NCI-H748 treated with DMSO at 0.1 percent for 48 hours (cell line): Measurements from ENCODE around the gene MLLT3.
"Not testable (repeated sequence)": the region's sequence is repeated elsewhere in the genome, so short reads cannot be mapped to it uniquely, and the experiment has no call there.

Experiments used
- DNase-seq: peaks from one replicate; lab custom pipeline; 2025; lab: John Stamatoyannopoulos, UW

The MLLT3 gene

DNA sequence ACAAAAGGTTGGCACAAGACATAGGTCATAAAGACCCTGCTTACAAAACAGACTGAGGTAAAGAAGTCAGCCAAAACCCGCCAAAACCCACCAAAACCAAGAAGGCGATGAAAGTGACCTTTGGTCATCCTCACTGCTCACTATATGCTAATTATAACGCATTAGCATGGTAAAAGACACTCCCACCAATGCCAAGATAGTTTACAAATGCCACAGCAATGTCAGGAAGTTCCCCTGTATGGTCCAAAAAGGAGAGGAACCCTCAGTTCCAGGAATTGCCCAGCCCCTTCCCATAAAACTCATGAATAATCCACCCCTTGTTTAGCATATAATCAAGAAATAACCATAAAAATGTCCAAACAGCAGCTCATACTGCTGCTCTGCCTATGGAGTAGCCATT lies 27.7 kb downstream of the MLLT3 start:
- no peak for DNase-seq

DNA sequence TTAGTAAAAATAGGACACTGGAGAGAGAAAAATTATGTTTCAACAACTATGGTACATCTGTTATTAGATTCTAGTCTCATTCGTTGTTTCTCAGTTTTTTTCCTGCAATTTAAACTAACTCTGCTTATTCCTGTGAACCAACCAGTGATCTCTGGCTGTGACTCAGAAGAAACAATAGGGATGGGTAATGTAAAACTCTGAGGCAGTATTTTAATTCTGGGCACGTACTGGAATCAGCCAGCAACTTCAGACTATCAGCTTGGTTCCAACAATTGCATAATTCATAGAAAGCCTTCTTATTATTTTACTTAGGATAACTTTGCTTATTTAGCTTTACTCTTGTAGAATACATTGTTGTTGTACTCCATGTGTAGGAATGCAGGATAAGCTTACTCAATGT lies 28.8 kb downstream of the MLLT3 start:
- no peak for DNase-seq

DNA sequence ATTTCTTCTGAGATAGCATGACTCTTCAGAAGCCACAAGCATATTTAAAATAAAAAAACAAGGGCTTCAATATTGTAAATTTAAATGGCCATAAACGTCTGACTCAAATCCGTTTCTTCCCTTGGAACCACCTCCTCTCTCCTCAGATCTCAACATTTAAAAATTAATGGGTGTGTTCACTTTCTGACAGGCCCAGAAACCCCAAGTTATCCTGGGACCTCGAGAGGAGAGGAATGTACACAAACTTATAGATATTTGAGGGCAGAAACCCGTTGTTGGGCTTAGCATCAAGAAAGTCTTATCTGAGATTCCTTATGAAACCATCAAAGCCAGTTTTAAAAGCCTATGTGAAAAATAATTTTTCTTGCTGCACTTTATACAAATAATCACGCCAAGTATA lies 29.2 kb downstream of the MLLT3 start:
- no peak for DNase-seq

DNA sequence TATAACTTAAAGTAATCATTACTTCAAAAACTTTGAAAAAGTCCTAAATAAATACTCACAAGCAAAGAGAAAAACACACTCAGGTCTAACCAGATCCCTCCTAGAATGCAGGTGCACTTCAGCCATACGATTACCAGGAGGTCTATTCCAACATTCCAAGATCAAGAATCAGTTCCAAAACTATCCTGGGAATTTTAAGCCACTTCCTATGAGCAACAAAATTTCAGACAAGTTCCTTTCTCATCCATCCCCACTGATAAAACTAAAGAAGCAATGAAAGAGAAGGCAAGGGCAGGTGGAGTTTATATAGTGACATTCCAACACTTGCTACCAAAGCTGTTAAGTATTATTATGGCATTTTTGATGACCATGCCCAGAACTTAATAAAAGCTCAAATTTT lies 29.6 kb downstream of the MLLT3 start:
- DNase-seq = no peak

DNA sequence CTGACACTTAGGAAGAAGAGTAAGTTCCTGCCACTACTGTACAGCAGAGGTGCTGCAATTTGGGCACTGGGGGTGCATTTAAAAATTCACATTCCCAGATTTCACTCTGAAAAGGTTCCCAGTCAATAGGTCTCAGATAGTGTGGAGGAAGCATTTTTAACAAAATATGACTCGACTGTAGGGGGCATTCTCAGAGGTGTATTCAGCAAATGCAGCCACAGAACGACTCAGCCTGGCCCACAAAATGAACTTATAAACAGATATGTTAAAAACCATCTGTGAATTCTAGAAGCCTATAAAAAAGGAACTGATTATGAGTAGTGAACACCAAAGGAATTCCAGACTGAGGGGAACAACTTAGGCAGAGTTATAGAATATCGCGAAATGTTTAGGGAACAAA lies 31.1 kb downstream of the MLLT3 start:
- DNase-seq = no peak

DNA sequence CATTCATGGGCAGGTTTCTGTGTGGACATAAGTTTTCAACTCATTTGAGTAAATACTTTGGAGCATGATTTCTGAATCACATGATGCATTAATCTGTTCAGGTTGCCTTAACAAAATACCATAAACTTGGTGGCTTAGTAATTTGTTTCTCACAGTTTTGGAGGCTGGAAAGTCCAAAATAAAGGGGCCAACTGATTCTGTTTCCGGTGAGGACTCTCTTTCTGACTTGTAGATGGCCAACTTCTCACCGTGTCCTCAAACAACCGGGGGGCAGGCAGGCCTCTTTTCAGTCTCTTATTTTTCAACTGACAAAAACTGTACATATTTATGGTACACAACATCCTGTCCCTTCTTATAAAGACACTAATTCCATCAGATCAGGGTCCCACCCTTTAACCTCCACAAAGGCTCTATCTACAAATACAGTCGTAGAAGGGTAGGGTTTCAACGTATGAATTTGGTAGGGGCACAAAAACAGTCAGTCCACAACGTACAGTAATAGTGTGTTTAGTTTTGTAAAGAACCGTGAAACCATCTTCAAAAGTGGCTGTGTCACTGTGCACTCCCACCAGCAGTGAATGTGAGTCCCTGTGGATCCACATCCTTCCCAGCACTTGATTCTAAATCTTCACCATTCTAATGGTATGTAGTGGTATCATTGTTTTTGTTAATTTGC lies 37.2 kb downstream of the MLLT3 start:
- no peak for DNase-seq

DNA sequence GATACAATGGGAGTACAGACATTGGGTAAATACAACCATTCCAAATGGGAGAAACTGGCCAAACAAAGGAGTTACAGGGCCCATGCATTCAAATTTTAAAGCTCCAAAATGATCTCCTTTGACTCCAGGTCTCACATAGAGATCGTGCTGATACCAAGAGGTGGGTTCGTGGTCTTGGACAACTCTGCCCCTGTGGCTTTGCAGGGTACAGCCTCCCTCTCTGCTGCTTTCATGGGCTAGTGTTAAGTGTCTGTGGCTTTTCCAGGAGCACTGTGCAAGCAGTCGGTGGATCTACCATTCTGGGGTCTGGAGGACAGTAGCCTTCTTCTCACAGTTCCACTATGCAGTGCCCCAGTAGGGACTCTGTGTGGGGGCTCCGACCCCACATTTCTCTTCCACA lies 39.2 kb downstream of the MLLT3 start:
- DNase-seq = not testable (repeated sequence)

DNA sequence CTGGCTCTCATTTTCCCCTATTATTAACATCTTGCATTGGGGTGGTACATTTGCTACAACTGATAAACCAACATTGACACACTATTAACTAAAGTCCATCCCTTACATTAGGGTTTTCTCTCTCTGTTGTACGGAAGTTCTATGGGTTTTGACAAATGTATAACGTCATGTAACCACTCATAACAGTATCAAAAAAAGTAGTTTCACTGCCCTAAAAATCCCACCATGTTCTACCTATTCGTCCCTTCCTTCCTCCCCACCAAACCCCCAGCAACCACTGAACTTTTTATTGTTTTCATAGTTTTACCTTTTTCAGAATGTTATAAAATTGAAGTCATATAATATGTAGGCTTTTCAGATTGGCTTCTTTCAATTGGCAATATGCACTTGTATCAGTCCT lies 40.1 kb downstream of the MLLT3 start:
- no peak for DNase-seq

DNA sequence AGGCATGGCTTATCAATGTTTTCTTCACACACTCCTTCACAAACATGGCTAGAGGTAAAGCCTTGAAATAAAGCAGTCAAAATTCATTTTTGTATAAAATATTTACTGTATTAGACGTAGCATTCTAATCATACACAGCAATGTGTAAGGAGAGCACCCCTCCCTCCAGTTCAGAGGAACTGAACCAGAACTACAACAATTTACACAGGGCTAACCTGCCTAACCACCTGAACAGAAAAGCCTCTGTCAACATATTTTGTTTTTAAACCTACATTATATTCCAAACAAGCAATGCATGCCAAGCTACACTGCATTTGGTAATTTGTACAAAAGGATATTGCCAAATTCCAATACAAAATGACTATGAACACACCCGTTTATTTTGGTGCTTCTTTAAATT lies 41.6 kb downstream of the MLLT3 start:
- no peak for DNase-seq

DNA sequence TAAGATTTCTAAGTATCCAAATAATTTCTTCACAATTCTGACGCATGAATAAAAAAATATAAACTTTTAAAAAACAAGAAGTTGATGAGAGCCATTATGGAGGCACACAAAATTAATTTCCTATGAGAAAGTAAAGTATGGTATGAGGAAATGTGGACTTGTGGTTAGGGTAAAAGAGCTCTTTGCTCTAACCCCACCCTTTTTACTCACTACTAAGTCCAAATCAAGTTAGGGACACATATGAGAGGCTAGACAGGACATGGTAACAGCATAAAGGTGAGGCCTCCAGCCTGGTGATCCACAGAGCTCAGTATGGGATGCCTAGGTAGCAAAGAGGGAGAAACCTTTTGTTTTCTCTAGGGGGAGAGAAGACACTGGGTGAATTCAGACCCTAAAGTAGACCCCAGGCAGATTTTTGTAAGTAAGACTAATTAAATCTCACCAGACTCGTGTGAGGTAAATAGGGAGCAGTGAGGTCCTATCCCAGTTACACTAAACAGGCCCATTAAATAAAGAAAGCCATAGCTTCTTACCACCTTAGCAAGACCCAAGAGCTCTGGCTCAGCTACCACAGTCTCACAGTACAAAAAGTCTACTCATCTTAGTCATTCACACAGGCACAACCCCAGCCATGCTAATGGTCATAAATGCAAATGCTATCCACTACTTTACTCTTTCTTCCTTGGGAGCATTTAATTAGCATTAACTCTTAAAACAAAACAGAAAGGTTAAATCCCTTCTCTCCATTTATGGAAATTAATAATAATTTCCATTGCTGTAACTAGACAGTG lies 42.6 kb downstream of the MLLT3 start:
- DNase-seq = no peak

DNA sequence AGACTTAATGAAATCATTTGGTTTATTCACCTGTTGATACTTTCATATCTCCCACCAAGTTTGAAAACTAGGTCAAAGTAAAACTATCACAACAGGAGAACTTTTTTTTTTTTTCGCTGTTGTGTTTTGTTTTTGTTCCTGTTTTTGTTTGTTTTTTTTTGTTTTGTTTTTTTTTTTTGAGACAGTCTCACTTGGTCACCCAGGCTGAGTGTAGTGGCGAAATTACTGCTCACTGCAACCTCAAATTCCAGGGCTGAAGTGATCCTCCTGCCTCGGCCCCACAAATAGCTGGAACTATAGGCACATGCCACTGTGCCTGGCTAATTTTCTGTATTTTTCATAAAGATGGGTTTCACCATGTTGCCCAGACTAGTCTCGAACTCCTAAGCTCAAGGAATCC lies 49.3 kb downstream of the MLLT3 start:
- no peak for DNase-seq

DNA sequence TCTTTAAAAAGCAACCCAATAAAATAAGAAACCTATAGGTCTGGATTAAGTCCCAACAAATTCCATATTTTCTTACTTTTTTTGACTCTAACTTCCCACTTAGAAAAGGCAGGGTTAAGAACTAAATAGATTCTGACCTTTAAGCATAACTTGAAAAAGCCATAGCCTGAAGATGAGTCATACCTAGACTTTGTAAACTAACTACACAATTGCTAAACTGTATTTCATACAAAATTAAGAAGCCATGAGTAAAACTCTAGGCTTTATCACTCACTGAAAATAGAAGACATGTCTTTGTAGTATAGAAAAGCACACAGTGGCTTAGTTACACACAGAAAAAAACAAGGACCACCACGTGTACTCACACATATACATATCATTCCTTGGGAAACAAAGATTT lies 51.5 kb downstream of the MLLT3 start:
- no peak for DNase-seq

DNA sequence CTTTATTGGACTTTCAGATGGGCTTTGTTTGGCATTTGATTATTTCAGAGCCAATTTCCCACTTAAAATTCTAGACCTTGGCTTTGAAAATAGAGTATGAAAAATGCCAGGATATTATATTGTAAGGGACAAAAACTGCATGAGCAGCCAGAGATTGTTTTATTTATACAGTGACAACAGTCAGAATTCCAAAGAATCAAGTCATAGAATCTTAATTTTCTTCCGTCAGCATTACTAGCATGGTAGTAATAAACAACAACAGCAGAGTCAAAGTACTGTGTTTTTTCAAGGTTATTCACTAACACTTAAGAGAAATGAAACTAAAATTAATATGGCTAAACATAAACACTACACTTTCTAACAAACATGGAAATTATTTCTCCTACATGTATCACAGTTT lies 52.2 kb downstream of the MLLT3 start:
- DNase-seq = no peak

DNA sequence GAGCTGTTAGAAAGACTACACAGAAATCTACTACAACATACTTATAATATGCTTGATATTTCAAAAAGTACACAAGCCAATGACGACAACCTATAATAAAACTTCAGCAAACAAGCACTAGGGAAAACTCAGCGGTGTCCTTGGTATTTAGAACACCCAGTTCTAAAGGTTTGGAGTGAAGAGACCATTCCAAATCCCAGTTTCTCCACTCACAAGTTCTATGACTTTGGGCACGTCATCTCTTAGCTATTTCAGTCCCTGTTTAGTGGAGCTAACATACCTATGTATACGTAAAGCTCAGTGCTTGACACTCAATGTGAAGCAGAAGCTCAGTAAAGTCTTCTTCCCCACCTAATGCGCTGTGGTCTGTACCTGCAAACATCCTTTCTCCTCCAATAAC lies 52.8 kb downstream of the MLLT3 start:
- DNase-seq = no peak

DNA sequence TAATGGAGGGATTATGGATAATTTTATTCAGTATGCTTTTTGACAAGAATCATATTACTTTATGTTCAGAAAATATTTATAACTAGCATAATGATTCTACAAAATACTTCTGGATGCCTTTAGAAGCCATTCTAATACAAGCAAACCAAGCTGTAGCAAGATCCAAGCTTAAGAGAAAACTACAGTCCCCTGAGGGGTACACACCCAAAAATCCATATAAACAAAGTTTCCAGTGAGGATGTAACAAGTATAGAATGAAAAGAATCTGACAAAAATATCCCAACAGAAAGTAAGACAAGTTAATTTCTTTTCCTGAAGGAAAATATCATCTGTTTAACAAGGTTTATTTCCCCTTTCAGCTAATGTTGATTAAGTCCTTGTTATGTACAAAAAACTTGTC lies 53.9 kb downstream of the MLLT3 start:
- DNase-seq = no peak

DNA sequence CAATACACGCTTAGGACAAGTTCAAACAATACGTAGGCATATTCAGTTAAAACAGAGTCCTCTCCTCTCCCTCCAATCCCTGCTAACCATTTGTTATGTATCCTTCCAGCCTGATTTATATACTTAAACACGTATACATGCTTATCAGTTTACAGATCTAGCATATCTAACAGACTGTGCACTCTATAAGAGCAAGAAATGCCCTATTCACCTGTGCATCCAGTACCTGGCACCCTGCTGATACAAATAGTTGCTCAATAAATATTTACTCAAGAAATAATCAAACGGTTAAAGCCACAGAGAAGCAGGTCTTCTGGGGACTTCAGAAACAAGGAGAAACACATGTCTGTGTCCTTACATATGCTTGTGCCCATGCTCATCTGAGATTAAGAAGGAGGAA lies 55.9 kb downstream of the MLLT3 start:
- DNase-seq = peak; percentile 69

DNA sequence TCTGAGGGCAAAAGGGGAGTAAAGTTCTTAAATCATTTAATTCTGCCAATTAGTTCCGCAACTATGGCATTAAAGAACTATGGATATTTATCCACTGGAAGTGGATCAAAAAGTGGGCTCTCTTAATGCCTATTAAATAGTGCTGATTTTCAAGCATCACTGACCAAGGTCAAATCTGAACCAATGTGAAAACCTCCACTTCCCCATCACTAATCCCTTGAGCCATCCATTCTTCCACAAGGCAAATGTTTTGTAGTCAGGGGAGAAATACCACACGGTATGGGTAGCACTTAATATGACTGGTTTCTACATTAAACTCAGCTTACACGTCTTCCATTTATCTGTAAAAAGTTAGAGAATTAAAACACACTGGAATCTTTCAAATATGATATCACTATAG lies 57.6 kb downstream of the MLLT3 start:
- no peak for DNase-seq

DNA sequence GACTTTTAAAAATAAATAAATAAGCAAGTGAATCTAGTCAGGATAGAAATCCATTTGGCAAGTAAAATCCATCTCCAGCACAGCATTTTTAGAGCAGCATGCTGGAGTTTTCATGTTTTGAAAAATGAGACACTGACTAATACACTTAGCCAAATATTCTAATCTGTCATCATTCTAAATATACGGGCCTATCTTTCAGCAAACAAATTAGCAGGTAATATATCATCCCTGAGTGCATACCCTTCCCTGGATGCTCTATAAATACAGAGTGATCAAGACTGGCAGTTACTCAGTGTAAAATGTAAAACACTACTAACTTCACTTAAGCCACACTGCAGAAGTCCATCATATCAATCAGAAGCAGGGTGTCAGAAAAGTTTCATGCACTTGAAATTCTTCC lies 58.4 kb downstream of the MLLT3 start:
- DNase-seq = no peak

DNA sequence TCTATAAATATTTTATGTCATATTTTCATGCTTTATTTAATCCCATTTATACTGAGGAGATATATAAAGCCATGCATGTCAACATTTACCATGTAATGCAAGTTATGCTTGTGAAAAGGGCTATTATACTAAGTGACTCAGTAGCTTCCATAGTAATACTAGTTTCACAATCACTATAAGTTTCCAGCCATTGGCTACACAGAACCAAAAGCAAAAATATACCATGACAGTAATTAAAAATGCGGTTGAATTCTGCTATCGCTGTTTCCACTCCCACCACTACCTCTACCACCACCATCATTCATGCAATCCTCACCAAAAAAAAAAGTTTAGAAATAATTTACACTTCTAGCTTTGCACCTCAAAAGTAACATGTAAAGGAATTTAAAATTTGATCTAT lies 60.2 kb downstream of the MLLT3 start:
- no peak for DNase-seq

DNA sequence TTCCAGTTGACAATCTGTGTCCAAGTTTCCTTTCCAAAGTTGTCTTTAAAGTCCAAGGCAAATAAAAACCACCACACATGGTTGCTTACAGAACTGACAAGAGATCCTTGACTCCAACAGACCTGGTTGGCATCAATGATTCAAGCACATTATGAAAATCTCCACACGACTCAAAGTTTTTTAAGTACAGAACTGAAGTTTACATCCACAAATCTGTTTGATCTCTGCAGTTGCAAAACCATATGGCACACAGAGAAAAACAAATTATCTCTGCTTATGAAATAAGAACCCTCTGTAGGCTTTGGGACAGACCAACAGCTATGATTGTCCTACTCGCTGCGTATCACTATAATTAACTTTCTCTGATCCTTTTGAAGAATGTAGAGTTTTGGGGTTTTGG lies 60.8 kb downstream of the MLLT3 start:
- no peak for DNase-seq

DNA sequence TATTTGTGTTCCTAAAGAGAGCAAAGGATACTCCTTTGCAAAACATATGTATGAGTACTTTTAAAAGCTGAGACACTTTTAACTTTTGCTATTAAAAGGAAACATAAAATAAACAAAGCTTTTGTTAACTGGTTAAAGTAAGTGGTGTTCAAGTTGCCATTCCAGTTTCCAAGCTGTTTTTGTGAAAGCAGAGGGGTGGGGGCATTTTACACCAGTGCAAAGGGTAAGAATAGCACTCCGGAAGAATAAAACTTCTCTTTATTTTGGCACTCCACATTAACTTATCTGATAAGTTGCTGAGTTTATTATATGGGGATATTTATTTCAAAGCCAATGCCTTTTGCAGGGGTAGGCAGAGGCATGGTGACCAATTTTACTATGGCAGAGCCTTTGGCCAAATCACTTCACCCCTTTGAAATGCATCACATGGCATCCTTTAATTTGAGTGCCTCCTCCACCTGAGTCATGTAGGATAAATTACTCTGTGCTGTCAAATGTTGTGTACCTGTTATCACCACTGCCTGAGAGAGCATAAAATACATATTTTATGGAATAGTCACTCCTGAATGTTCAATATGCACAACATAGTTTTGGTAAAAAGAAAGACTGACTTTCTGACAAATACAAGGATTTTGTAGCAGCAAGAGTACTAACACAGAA lies 62.9 kb downstream of the MLLT3 start:
- no peak for DNase-seq

DNA sequence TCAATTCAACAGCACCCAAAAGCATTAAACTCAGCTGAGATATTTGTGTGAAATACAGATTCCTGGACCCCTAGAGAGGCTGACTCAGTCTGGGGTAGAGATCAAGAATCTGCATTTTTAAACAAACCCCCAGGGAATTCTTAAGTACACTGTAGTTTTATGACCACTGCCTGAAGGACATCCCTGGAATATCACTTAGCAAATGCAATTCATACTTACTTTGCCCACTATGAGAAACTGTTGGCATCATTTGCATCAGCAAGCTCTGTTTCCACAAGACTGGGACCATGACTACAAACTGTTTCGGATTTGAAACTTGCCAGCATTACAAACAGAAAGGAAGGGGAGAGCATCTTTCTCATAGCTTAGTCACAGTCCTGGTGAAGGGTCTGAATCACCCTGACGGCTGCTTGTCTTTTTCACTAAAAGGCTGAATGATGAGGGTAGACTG lies 63.7 kb downstream of the MLLT3 start:
- DNase-seq = no peak

DNA sequence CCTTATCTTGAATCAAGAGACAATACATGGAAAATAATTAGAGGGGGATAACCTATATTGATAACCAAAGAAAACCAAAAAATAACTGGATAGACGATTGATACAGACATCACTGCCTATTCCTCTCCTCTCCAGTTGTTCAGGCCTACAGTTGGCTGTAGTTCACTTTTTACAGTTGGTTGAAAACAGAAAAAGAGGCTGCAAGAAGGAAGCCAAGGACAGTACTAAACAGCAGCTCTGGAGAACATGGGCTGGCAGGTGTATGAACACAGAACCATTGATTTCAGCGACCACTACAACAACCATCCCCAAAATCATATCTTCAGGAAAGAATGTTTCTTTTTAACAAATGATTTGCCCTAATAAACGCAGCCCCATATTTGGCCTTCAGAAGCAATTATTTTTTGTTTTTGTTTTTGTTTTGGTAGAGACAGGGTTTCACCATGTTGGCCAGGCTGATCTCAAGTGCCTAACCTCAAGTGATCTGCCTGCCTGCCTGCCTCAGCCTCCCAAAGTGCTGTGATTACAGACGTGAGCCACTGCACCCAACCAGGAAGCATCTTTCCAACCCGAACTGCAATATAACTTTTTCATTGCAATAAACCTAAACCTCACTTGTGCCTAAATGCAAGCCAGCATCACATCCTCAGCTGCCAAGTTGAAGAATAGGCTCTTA lies 64.3 kb downstream of the MLLT3 start:
- no peak for DNase-seq
